KG1 (cell line): ENCODE data around the gene L2HGDH.
A peak's percentile ranks its signal among the peaks of the same experiment; 100 is the strongest.
"Not testable (repeated sequence)": the region's sequence is repeated elsewhere in the genome, so short reads cannot be mapped to it uniquely, and the experiment has no call there.

Experiments
- DNase-seq: peaks from one replicate; lab custom pipeline; 2025; lab: John Stamatoyannopoulos, UW

L2HGDH gene

DNA sequence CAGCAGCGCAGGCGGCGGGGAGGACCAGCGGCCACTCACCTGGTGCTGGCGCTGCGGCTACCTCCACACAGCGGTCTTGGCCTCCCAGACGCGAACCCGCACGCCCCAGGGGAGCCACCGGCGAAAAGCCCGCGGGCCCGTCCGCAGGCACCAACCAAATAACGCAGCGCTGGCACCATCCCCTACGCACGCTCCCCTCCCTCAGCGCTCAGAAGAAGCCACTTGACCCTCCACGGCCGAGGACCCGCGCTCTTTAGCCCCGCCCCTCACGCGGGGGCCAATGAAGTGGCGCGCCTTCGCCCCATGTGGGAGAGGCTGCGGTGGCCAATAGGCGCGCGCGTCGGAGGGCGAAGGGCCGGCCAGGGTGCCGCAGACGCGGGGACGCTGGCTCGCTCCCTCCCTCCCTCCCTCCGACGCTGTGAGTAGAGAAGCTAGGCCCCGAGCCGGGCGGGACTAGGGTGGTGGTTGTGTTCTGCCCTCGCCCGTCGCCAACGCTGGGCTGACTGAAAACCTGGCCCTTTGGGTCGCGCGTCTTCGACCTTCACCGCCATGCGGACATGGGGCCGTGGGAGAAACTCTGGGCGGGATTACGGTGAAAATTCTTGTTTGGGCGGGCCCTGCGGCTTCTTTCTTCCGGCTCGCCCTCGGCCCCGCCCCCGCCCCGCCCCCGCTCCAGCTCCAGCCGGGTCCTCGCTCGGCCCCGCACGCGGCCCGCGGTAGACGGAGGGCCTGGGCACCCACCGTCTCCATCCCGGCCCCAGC, at the start of gene L2HGDH, which contains the start of gene DMAC2L:
TSS of gene L2HGDH (minus strand) at position 258 of the 762 bp plus-strand sequence. CDS start at position 179, 79 bp downstream.
TSS of gene DMAC2L (plus strand) at position 353 of the 762 bp plus-strand sequence. CDS start 9,164 bp downstream, outside the sequence.
- DNase-seq, result peak; percentile 91

DNA sequence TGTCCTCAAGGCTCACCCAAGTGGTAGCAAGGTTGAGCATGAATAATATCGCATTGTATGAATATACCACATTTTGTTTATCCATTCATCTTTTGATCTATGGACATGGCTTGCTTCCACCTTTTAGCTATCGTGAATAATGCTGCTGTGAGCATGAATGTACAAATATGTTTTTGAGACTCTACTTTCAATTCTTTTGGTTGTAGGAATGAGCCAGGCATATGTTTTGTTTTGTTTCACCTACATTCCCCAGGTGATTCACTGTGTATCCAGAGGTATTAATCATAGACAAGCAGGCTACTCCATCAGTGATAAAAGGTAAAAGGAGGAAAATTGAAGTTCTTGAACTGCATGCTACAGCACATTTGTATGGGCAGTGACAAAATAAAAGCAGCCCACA, 48.8 kb upstream of the L2HGDH start:
- no peak for DNase-seq

DNA sequence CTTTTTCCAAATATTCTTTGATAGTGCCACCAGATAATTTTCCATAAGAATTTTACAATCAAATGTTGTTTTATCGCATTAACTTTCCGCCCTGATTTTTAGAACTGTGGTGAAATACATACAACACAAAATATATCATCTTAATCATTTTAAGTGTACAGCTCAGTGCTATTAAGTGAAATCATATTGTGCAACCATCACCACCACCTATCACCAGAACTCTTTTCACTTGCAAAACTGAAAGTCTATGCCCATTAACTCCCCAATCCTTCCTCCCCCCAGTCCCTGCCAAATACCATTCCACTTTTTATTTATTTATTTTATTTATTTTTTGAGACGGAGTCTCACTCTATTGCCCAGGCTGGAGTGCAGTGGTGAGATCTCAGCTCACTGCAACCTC, 48.1 kb upstream of the L2HGDH start:
- no peak for DNase-seq

DNA sequence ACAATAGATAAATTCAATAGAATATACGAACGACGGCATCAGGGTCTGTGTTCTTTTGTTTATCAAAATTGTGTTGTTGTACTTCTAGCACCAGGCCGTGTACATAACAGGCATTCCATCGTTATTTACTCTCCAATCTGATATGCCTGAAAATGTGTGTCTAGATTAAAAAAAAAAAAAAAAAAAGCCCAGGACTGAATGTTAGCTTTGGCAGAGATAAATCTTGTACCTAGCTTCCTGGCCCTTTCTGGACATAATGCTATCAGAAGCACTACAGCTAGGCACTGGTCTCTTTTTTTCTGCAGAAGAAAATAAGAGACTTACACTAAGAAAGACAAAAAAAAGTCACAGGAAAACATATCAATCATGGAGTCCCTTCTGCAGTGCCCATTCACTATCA, 47.6 kb upstream of the L2HGDH start:
- DNase-seq, result no peak

DNA sequence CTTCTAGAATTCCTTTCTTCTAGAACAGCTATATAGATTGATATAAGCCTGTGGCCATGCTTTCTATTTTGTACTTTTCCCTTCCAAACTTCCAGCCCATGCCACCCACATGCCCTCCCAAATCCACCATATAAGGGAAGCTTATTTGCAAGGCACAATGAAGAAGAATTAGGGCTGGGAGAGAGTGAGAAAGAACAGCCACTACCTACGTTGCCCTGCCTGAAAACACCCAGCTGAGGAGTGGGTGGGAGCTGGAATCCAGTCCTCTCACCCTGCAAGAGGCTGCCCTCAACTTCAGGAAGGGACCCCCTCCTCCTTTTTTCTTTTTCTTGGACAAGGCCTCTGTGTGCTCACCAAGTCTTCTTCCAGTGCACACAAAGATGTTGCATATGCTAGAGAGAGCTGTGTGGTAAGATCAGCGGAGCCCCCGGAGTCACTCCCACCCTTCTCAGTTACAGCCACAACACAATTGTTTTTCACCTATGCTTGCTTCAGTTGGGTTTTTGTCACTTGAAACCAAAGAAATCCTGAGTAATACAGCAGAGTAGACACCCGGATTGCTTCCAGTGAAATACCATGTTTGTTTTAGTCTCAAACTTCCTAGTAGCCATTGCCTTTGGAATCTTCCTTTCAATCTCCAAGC, 45.8 kb upstream of the L2HGDH start:
- DNase-seq, result no peak

DNA sequence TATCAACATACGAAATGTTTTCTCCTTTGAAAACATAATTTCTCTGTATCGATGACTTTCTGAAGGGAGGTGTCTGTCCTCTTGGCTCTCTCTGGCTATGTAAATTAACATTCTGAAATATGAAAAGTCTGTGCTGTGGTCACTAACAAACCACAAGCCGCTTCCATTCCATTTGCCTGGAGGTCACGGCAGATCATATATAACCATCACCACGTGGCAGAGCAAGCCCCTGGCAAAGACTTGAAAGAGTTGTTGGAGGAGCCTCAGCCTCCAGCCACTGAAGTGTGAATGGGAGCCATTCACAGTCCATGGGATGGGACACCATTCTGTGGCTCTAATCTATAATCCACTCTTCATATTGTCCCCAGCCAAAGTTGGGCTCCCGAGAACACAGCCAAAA, 45.1 kb upstream of the L2HGDH start:
- DNase-seq, result no peak

DNA sequence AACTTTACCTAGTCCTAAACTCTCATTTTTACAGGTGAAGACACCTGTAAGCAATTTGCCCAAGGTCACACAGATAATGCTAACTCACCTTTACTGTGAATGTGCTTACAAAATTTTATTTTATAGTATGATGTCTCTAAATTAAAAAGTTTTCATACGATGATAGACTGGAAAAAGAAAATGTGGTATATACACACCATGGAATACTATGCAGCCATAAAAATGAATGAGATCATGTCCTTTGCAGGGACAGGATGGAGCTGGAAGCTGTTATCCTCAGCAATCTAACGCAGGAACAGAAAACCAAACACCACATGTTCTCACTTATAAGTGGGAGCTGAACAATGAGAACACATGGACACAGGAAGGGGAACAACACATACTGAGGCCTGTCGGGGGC, 44.3 kb upstream of the L2HGDH start:
- DNase-seq, result not testable (repeated sequence)

DNA sequence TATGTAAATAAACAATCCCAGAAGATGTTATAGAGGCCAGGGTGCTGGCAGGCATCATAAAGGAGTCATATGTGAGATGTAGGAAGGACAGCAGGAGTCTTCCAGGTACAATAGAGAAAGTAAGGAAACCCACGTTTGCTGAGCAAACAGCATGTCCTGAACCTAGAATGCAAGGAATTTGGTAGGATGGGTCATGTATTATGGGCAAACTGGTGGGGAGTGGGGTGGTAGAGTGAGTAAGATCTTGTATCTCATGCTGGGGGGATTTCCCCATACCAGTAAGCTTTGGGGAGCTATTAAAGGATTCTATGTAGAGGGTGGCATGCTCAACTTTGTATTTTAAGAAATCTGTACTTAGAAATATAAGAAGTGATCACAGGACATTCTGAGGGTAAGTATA, 43.7 kb upstream of the L2HGDH start:
- DNase-seq, result no peak

DNA sequence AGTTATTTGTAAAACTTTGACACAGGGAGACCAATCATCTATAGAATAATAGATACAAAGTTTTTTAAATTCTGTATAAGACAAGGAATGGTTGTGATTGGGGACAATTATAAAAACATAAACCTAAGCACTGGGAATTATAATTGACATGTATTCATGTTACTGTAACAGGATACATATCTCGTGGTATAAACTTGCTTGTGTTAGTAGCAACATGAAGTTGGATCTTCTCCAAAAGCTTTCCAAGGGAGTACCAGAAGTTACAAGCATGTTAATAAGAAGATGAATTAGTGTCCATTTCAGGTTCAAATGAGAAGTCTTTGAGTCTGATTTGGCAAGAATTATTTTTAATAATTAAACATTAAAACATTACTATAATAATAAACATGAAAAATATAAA, 42.5 kb upstream of the L2HGDH start:
- DNase-seq, result no peak

DNA sequence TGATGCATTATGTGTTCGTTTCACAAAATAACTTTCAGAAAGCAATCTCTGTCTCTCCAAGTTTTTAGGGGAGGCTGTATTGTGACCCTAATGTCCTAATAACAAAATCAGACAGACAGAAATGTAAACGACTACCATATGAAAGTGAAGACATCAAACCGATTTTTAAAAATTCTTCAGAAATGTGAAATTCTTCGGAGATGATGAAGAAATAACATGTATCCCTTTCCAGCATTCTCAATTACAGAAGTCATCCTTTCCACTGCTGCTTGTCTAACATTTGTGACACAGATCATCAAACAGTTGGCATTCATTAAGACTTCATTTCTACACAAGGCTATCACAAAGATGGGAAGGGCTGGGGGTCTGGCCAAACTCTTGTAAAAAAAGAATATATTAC, 41.1 kb upstream of the L2HGDH start:
- no peak for DNase-seq

DNA sequence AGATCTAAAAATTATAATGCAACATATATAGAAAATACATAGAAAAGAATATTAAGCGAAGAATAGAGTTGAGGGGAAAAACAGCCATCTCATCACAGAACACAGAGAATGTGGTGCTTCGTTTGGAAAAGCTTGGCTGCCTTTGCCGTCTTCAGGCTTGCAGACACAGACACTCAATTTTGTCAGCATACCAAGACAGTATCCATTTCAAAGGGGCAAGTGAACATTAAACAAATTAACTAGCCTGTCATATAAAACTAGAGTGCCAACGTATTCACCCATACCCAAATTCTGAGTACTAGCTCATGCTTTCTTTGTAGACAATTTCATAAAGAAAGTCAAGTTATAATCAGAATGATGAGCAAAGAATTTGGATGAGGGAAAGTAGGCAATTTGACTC, 40.6 kb upstream of the L2HGDH start:
- DNase-seq, result no peak

DNA sequence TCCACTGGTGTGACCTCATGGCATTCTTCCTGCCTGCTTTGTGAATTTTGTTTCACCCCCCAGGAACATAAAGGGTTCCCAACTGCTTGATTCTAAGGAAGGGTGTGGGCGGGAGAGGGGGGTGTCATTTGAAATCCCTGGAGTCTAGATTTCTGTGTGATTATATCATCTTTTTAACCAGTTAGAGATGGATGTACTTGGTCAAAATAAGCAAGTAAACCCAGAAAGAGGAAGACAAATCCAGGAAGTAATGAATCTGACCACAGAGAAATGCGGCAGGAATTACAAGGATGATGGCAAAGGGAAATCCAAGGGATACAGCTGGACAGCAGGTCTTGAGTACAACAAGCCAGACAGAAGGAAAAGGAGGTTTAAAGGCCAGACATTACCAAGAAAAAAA, 38.9 kb upstream of the L2HGDH start:
- no peak for DNase-seq

DNA sequence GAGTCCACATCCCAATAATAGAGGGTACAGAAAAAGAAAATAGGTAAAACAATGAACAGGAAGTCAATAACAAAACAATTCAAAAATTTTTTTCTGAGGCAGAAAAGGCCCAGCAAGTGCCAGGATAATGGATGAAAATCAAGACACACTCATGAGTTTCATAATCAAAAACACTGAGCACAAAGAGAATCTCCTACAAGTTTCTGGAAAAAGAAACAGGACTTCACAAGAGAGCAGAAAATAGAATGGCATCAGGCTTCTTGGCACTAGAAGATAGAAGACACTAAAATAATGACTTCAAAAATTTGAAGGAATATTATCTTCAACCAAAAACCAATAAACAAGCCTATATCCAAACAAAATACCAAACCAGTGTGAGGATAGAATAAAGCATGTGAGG, 36.9 kb upstream of the L2HGDH start:
- DNase-seq, result no peak

DNA sequence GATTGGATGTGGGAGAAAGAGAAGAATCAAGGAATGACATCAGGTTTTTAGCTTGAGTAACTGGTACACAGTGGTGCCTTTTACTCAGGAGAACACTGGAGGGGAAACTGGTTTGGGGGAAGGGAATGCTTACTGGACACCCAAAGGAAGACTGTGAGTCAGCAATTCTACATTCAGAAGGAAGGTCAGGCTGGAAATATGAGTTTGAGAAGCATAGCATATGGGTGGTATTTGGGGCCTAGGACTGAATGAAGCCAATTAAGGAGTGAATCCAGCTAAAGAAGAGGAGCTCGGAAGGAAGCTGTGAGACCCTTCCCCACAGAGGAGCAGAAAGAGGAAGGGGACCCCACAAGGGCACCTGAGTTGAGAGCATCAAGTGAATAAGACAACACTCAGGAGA, 35.5 kb upstream of the L2HGDH start:
- no peak for DNase-seq

DNA sequence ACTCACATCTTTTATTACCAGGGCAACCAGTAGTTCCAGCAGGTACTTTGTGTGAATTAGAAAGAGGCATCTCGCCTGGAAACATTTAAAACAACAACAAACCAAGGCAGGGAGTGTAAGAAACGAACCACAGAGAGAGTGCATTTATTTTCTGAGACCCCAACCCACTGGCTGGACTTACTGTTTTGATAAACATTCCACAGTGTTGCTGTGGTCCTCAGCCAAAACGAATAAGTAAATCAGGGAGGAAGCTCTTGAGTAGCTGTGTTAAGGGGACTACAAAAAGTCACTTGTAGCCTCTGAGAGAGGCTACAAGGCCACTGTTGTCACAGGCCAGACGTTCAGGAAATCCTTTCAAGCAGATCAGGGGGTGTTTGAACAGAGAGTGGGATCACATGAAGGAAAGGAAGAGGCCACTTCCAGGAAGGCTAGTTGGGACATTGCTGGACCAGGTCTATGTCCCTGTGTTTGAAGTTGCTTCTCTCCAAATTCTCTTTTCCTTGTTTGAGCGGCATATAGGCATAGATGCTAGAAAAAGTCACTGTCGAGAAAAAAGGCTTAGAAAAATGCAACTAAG, 33.9 kb upstream of the L2HGDH start:
- DNase-seq, result no peak

DNA sequence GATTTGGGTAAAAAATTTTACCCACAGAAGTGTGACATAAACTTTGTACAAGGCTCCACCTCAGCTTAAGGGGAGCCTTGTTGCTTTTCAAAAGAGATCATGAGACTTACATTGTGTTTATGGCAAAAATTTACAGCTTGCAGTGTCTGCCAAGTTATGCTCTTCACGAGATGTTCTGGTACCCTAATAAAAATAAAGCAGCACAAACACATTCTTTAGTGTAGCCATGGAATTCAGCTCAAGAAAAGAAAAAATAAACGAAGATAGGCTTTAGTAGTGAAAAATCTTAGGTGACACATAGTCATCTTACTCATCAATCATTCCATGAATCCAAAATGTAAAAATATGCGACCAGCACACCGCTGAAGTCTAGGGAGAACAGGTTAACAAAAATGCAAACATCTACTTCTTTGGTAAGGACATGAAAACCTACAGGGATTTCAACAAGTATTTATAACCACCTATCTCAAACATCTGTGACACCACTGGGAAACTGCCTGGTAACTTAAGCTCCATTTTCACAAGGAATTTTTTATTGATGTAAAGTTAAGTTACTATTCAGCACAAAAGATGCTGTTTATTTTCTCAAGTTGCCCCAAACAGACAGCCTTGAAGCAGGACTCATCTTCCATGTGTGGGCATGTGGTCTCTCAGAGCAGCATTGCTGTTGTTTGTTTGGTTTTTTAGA, 33.0 kb upstream of the L2HGDH start:
- DNase-seq, result no peak

DNA sequence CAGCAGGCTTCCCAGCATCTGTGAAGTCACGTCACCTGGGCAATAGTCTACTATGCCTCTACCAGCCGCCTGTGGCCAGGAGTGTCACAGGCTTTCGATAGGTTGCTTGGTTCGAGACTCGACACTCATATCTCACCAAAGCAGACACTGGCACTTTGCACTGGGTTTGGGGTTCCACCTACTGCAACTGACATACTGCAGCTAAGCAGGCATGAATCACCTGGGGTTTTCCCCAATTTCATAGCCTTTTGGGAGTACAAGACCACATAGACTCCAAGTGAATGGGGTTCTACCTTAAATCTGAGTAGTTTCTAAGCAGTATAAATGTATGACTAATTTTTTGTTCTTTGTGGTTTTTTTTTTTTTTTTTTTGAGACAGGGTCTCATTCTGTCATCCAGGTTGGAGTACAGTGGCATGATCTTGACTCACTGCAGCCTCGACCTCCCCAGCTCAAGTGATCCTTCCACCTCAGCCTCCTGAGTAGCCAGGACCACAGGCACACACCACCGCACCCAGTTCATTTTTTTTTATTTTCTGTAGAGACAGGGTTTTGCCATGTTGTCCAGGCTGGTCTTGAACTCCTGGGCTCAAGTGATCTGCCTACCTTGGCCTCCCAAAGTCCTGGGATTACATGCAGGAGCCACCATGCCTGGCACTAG, 32.2 kb upstream of the L2HGDH start:
- DNase-seq, result no peak

DNA sequence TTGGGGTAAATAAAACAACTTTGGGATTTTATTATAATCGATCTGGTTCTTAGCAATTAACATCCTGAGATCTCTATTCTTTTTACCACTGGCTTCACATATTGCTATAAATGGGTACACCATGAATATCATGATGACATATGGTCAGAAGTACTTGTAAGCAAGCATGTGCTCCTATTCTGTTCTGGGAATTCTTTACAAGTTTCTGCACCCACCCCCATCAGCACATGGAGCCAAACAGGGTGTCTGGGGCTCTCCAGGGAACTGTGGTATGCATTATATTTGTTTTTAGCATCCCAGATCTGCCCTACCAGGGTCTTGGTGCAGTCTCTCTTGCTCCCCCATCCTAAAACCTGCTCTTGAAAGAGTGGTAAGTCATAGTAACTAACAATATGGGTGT, 31.4 kb upstream of the L2HGDH start:
- DNase-seq, result no peak

DNA sequence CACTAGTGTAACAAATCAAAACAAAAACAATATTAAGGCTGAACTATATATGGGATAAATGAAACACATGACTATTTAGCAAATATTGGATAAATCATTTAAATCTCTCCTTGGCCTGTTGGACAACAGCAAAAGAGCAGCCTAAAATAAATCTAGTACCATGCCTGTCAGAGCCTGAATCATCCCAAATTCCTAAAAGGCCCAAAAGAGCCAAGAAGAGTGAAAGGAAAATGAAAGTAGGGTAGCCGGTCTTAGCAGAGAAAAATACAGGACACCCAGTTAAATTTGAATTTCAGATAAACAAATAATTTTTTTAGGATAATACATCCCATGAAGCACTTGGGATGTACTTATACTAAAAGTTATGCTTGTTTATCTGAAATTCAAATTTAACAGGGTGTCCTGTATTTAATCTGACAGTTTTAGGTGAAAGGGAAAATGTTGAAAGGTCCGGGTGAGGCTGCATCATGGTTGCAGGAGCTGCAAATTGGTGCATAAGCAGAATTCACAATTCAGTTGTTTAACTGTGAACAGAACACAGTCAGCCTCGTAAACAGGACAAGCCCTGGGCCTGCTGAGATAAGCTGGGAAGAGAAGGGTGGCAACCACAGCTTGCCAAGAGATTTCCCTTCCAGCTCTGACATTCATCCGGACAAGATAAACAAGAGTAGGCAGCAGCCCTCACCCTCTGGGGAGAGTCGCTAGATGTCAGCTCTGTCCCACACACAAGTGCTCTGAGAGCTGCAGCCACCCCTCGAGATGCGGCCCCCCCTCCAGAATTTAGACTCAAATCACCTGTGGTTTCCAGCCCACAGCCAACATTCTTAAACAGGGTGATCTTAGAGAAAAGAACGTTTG, 30.4 kb upstream of the L2HGDH start:
- peak; percentile 71 for DNase-seq

DNA sequence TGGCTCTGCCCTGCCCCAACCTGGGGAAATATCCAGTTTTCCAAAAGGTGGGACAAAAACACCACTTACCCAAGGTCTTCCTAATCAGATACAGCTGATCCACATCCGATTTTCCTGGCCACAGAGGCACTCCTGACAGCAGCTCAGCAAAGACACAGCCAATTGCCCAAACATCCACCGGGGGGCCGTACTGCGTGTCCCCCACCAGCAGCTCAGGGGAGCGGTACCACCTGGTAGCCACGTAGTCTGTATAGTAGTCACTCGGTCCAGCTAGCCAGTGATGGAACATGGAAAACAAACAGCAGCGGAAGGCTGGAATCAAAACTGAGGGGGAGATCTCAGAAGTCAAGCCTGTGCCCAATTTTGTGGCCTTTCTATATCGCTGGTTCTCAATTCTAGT, 28.9 kb upstream of the L2HGDH start:
- DNase-seq, result no peak

DNA sequence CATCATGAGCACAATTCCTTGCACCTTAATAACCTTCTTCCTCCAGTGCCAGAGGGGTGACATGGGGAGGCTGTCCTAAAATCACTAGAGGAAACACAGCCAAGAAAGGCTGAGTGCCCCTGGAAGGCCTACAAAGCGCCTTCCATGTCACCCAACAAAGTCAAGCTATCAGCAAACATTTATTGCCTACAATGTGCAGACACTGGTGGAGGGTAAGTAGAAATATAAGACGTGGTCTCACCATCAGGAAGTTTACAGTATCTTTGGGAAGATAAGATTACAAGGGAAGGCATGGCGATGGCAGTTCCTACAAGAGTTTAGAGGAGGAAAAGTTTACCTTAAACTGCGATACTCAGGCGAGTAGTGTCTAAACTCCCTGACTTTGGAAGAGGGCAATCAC, 28.0 kb upstream of the L2HGDH start:
- DNase-seq, result no peak
